ENCODE data around the gene GNB1L. TPM values are rescaled to one million over a fixed set of nuclear protein-coding genes. Genes with fewer than 3 reads are reported as not detected.

GNB1L gene
- total and polyA plus RNA-seq, 2 of the 13 experiments (the other 11 are each of a cell fraction or from before 2014, with no cell fraction given), result 2.5 to 7.4 TPM

DNA sequence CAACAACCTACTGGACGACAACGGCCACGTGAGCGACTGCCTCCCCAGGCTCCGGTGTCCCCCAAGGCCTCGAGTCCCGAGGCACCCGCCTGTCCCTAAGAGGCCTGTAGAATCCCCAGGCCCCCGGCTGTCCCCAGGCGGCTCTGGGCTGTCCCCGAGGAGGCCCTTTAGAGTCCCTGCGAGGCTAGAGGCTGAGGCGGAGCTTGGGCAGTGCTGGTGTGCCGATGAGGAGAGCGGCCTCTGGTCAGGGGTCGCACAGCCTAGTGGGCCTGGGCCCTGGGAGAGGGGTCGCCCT, 90.4 kb downstream of the GNB1L start:
- H3K27ac ChIP-seq (ENCODE audit: extremely low read length, insufficient read depth, low read length), result no peak overlapping the region
- no peak for DNase-seq (ENCODE audit: low spot score)
- no peak overlapping the region for H3K9ac ChIP-seq (ENCODE audit: insufficient read depth, low read depth, low read length)
- H3K27me3 ChIP-seq (ENCODE audit: control insufficient read depth in 1 of 2, insufficient read depth in 2 of 2, low read length in 2 of 2), result peaks cover 24 to 85% of the 10 kb centered on the region in 2 experiments
- H2AFZ ChIP-seq (ENCODE audit: low read length), result no peak overlapping the region
- no peaks in the 10 kb centered on the region for H4K20me1 ChIP-seq (ENCODE audit: insufficient read depth, low read length)
- in situ Hi-C loops (cut with HindIII; ENCODE audit: extremely low pct_ligation_motif_present, low pct_unique_long_range_greater_than_20kb) (no loop called here), intact Hi-C loops (cut with micrococcal nuclease; ENCODE audit: unreplicated experiment) (no loop called here)
- peaks cover 34% of the 10 kb centered on the region for H3K4me1 ChIP-seq (ENCODE audit: insufficient read depth, low read length)
- FAIRE-seq, result no peak
- BruUV-seq (replicated peaks), result no TSS peak
- no peaks in the 10 kb centered on the region for H3K36me3 ChIP-seq (replicated peaks in 1 of 2; ENCODE audit: control insufficient read depth in 1 of 2, insufficient read depth in 2 of 2, low read length in 2 of 2)
- ChIA-PET POLR2A (no interaction called here), CTCF (ENCODE audit: low intra/inter-chr PET ratio, low total read pairs) (no interaction called here)
- no peaks in the 10 kb centered on the region for H3K9me3 ChIP-seq (ENCODE audit: low read length)
- H3K79me2 ChIP-seq (ENCODE audit: insufficient read depth, low read length), result no peaks in the 10 kb centered on the region
- WGBS (ENCODE audit: low lambda C conversion rate), result 56% methylated on average over 5 of the region's 17 CpGs
- TF ChIP-seq HNF4A (CRISPR knock-in tag; IDR thresholded peaks at IDR 0.05), result no peak
- TF ChIP-seq RAD51 (IDR thresholded peaks at IDR 0.05; ENCODE audit: borderline replicate concordance), result no peak
- no peak for TF ChIP-seq SATB2 (CRISPR knock-in tag; IDR thresholded peaks at IDR 0.05)
- TF ChIP-seq, protein P1, sequence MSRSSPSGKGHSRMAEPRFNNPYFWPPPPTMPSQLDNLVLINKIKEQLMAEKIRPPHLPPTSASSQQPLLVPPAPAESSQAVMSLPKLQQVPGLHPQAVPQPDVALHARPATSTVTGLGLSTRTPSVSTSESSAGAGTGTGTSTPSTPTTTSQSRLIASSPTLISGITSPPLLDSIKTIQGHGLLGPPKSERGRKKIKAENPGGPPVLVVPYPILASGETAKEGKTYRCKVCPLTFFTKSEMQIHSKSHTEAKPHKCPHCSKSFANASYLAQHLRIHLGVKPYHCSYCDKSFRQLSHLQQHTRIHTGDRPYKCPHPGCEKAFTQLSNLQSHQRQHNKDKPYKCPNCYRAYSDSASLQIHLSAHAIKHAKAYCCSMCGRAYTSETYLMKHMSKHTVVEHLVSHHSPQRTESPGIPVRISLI (CRISPR knock-in tag; IDR thresholded peaks at IDR 0.05; ENCODE audit: borderline replicate concordance), result no peak
- TF ChIP-seq, protein P2, sequence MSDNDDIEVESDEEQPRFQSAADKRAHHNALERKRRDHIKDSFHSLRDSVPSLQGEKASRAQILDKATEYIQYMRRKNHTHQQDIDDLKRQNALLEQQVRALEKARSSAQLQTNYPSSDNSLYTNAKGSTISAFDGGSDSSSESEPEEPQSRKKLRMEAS (IDR thresholded peaks at IDR 0.05), result no peak
- TF ChIP-seq, protein P3, sequence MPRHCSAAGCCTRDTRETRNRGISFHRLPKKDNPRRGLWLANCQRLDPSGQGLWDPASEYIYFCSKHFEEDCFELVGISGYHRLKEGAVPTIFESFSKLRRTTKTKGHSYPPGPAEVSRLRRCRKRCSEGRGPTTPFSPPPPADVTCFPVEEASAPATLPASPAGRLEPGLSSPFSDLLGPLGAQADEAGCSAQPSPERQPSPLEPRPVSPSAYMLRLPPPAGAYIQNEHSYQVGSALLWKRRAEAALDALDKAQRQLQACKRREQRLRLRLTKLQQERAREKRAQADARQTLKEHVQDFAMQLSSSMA (CRISPR knock-in tag; IDR thresholded peaks at IDR 0.05), result no peak
- TF ChIP-seq HOXA9 (CRISPR knock-in tag; IDR thresholded peaks at IDR 0.05; ENCODE audit: borderline replicate concordance), result no peak
- TF ChIP-seq, protein P4, sequence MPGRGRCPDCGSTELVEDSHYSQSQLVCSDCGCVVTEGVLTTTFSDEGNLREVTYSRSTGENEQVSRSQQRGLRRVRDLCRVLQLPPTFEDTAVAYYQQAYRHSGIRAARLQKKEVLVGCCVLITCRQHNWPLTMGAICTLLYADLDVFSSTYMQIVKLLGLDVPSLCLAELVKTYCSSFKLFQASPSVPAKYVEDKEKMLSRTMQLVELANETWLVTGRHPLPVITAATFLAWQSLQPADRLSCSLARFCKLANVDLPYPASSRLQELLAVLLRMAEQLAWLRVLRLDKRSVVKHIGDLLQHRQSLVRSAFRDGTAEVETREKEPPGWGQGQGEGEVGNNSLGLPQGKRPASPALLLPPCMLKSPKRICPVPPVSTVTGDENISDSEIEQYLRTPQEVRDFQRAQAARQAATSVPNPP (CRISPR knock-in tag; IDR thresholded peaks at IDR 0.05), result no peak
- TF ChIP-seq, protein P5, sequence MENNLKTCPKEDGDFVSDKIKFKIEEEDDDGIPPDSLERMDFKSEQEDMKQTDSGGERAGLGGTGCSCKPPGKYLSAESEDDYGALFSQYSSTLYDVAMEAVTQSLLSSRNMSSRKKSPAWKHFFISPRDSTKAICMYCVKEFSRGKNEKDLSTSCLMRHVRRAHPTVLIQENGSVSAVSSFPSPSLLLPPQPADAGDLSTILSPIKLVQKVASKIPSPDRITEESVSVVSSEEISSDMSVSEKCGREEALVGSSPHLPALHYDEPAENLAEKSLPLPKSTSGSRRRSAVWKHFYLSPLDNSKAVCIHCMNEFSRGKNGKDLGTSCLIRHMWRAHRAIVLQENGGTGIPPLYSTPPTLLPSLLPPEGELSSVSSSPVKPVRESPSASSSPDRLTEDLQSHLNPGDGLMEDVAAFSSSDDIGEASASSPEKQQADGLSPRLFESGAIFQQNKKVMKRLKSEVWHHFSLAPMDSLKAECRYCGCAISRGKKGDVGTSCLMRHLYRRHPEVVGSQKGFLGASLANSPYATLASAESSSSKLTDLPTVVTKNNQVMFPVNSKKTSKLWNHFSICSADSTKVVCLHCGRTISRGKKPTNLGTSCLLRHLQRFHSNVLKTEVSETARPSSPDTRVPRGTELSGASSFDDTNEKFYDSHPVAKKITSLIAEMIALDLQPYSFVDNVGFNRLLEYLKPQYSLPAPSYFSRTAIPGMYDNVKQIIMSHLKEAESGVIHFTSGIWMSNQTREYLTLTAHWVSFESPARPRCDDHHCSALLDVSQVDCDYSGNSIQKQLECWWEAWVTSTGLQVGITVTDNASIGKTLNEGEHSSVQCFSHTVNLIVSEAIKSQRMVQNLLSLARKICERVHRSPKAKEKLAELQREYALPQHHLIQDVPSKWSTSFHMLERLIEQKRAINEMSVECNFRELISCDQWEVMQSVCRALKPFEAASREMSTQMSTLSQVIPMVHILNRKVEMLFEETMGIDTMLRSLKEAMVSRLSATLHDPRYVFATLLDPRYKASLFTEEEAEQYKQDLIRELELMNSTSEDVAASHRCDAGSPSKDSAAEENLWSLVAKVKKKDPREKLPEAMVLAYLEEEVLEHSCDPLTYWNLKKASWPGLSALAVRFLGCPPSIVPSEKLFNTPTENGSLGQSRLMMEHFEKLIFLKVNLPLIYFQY (CRISPR knock-in tag; IDR thresholded peaks at IDR 0.05; ENCODE audit: borderline replicate concordance), result no peak
- TF ChIP-seq, protein P6, sequence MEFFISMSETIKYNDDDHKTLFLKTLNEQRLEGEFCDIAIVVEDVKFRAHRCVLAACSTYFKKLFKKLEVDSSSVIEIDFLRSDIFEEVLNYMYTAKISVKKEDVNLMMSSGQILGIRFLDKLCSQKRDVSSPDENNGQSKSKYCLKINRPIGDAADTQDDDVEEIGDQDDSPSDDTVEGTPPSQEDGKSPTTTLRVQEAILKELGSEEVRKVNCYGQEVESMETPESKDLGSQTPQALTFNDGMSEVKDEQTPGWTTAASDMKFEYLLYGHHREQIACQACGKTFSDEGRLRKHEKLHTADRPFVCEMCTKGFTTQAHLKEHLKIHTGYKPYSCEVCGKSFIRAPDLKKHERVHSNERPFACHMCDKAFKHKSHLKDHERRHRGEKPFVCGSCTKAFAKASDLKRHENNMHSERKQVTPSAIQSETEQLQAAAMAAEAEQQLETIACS (CRISPR knock-in tag; IDR thresholded peaks at IDR 0.05), result no peak
- TF ChIP-seq MED8 (CRISPR knock-in tag; IDR thresholded peaks at IDR 0.05; ENCODE audit: insufficient replicate concordance), result no peak
- TF ChIP-seq STAG1 (CRISPR knock-in tag; IDR thresholded peaks at IDR 0.05), result no peak
- no peak for TF ChIP-seq ZNF12 (CRISPR knock-in tag; IDR thresholded peaks at IDR 0.05)
- no peak for TF ChIP-seq ZNF703 (CRISPR knock-in tag; IDR thresholded peaks at IDR 0.05; ENCODE audit: borderline replicate concordance)
- no peak for TF ChIP-seq ZNF264 (CRISPR knock-in tag; IDR thresholded peaks at IDR 0.05)
- TF ChIP-seq ZNF672 (CRISPR knock-in tag; IDR thresholded peaks at IDR 0.05), result no peak
- TF ChIP-seq KDM5B (CRISPR knock-in tag; IDR thresholded peaks at IDR 0.05; ENCODE audit: borderline replicate concordance), result no peak
- no peak for ATAC-seq
- H3K4me3 ChIP-seq (replicated peaks in 1 of 3; ENCODE audit: insufficient read depth in 1 of 3, low read depth in 2 of 3, low read length in 3 of 3), result no peak overlapping the region
- H3K4me2 ChIP-seq (ENCODE audit: low read depth, low read length), result no peak overlapping the region

Data from HepG2 (cell line).